HG02678 (cell line): ENCODE measurements around the gene LINC00632.
"Not testable (repeated sequence)": the region's sequence is repeated elsewhere in the genome, so short reads cannot be mapped to it uniquely, and the experiment has no call there.

Experiments
- ATAC-seq: cut with Tn5 transposase; IDR thresholded peaks from one replicate; pipeline ENCODE4 v1.9.1; 2021; ENCODE audit warnings: mild to moderate bottlenecking, moderate library complexity; ENCODE audit not compliant: unreplicated experiment

Gene LINC00632

DNA sequence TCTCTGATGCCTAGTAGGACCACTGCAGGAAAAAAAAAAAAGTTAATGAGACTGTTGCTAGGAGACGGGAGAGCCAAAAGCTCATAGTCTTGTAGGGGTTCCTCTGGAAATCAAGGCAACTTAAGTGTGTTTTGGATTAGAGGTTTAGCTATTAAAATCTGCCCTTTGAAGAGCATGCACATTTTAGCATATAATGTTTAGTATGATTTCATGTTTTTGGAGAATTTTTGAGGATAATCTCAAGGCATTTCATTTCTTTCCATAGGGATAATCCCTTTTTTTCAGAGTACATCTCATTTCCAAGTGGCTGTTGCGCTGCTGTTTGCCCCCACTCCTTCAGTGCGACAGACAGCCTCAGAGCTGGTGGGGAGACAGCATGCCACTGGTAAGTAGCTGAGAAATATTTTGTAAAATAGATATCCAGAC is at the start of gene LINC00632:
Gene LINC00632, plus strand, starts transcription at position 339 of the 426 bp plus-strand sequence.
- no peak for ATAC-seq

GRCh38 chrX:140661643-140662042 is 47.9 kb upstream of the LINC00632 start:
- ATAC-seq = no peak

DNA sequence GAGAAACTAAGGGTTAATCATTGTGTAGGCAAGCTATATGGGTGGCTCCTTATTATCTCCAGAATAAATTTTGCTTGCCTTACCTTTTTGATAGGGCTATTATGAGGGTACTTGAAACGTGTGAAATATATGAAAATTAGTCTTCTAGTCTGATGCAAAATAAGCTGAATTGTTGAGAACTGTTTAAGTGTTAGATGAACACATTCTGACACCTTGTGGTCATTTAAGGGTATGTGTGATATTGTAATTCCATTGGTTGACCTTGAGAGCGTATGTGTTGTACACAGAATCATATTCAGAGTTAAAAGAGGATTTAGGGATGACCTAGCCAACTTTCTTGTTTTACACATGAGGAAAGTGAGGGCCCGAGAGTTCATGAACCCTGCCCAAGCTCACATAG is 44.6 kb upstream of the LINC00632 start:
- ATAC-seq = no peak

- ATAC-seq = no peak
Observed at GRCh38 chrX:140672840-140673731, 36.5 kb upstream of the LINC00632 start.

DNA sequence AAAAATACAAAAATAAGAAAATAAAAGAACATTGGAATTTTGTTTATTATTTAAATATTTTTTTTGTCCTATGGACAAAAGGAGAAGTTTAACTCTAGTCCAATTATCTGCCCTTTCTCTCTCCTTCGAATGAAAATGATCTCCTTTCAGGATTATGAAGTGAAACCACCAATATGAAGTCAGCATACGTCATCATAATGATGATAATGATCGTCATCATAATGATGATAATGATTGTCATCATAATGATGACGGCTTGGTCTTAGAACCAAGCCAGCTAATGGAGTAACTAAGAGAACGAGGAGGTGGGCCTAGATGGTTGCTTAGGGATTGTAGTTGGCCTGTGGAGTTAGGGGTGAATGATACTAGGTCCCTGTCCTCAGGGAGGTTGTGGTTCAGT is 21.9 kb upstream of the LINC00632 start:
- ATAC-seq = no peak

GRCh38 chrX:140691596-140691995 is 18.0 kb upstream of the LINC00632 start:
- not testable (repeated sequence) for ATAC-seq

GRCh38 chrX:140697618-140698017 is 11.9 kb upstream of the LINC00632 start:
- ATAC-seq = no peak

DNA sequence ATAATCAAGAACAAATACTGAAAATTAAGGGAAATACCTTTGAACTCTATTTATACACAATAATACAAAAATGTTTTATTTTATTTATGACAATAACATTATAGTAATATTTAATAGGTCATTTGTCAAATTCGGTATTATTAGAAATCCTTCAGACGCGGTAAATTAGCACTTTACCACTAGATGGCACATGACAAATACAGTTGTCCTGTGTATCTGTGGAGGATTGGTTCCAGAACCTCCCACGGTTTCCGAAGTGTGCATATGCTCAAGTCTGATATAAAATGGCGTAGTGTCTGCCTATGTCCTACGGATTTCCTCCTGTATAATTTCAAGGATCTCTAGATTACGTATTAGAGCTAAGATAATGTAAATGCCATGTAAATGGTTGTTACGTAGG is 8.1 kb upstream of the LINC00632 start:
- no peak for ATAC-seq

GRCh38 chrX:140710710-140711109 is 1.2 kb downstream of the LINC00632 start:
- no peak for ATAC-seq

DNA sequence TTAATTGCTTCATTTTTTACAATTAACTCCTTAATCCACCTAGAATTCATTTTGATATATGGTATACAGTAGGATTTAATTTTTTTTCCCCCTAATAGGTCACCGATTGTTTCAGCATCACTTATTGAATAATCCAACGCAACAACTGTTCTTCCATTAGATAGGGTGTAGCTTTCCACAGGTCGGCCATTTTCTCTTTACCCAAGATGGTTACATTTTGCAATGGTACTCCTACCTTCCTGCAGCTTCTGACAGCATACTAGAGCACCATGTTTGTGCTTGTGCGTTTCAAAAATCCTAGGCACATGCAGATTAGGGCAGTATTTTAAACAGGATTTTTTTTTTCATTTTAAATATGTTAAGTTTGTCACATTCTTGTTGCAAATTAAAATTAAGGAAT is 2.3 kb downstream of the LINC00632 start:
- no peak for ATAC-seq

DNA sequence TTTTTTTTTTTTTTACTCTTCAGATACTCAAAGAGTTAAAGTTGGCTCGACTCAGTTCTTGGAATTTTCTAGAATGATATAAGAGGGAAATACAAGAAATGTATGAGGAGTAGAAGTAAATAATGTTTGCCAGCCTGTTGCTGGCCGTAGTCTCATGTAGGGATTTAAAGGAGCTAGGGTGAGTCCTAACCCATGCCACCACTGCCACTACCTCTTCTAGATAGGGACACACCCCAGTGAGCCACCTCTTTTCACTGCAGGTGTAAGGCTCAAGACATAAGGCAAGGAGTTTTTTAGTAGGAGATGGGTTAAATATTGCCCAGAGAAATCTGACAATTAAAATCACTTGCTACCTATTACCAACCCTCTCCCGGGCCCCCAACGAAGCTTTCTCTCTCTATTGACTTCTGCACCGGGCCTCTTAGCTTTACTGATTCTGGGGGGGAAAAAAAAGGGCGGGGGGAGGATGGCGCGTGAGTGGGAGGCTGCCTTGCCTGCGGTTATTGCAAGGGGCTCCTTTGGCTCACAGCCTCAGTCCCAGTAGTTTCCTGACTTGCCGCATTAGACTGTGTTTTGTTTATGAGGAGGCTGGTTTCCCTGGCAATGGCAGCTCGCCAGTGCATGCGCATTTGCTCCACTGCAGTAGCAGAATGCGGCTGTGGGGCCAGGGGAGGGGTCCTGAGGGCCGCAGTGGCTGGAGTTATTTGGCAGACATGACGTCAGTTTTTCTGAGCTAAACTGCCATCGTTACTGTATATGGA is 3.0 kb downstream of the LINC00632 start:
- no peak for ATAC-seq

DNA sequence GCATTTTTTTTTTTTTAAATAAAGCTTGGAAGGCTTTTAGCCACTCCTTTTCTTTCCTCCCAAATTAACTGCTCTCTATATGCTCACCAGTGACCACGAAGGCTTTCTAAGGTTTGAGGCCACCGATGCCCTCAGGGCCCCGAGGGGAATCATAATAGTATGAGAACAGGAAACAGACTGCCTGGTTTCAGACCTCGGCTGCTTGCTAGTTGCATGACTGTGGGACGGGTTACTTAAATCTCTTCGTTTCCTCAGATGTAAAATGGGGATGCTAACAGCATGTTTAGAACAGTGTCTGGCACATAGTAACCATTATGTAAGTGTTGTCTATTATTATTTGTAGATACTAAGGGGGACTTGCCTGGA is 3.6 kb downstream of the LINC00632 start:
- no peak for ATAC-seq

- ATAC-seq = no peak
Observed at GRCh38 chrX:140715787-140716186, 6.2 kb downstream of the LINC00632 start.

- ATAC-seq = no peak
Observed at GRCh38 chrX:140723121-140723715, 13.7 kb downstream of the LINC00632 start.

- ATAC-seq = no peak
Observed at GRCh38 chrX:140724309-140724708, 14.8 kb downstream of the LINC00632 start.

- ATAC-seq = no peak
Observed at GRCh38 chrX:140724736-140725135, 15.2 kb downstream of the LINC00632 start.

DNA sequence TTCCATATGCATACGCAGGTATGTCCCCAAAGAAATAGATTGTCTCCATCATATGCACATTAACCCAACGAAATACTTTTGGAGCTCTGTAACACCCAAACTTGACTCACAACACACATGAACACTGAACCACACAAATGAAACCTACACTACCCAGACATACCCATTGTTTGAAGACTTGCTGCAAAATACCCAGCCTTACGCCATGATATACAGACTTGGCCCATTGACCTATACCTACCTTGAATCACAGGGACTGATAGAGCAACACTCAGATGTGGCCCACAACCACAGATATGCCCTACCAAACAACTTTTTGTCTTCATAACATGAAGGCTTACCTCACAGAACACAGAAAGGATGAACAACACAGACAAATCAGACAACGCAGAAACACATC is 15.9 kb downstream of the LINC00632 start:
- ATAC-seq = no peak

- ATAC-seq = peak; percentile 70
Observed at GRCh38 chrX:140733766-140734342, 24.3 kb downstream of the LINC00632 start.

DNA sequence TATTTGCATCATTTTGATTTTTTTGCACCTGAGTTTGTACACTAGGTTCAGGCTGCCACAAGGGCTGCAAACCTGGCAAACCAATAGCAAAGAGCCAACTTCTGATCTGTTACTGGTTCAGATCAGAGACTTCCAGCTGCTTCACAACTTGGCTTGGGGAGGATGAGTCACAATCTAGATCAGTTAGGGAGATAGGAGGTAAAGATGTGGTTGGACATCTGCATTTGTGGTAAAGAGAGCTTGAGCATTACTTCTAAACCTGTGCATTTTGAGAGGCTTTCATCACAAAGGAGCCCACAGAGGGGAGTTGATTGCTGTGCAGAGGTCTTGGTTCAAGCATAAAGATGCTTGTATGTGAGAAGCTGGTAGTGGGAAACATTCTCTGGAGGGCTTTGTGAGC is 34.5 kb downstream of the LINC00632 start:
- no peak for ATAC-seq

DNA sequence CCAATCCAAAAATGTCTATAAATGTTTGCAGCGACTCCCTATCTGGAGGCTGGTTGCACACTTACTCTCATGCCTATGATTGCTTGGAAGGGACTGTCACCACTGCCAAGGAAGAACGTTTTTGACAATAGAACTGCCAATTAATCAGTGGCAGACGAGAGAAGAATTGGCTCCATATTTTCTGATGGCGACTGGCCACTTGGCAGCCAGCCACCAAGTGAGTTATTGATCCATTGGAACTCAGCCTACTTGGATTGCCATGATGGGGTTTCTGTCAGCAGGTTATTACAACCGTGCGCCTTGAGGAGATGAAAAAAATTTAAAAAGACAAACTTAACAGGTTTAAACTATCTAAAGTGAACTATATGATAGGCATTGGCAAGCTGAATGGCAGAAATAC is 47.4 kb downstream of the LINC00632 start:
- no peak for ATAC-seq

DNA sequence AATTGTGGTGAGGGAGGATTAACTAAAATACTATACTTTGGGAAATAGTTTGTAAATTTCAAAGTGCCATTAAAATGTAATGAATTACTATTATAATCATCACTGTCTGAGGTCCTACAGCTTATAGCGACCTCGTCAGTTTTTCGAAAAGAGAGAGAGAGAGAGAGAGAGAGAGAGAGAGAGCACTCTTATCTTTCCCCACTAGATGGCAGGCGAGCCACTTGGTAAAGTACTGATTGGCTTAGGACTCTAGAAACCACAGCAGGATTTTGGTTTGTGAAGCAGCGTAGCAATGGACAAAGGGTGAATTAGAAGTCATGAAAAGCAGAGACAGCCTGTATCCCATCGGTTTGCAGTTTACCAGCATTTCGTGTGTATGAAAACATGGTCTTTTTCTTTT is 52.5 kb downstream of the LINC00632 start:
- peak; percentile 61 for ATAC-seq
